DMS 273 (cell line): ENCODE measurements around the gene CFAP251.
"Not testable (repeated sequence)": the region's sequence is repeated elsewhere in the genome, so short reads cannot be mapped to it uniquely, and the experiment has no call there.

Source experiments
- DNase-seq: peaks from one replicate; lab custom pipeline; 2025; ENCODE audit not compliant: unreplicated experiment; lab: John Stamatoyannopoulos, UW

Gene CFAP251

GRCh38 chr12:121908702-121909101, 9.7 kb upstream of the CFAP251 start:
- DNase-seq, result no peak

- no peak for DNase-seq
These were observed 6.4 kb upstream of the CFAP251 start for GRCh38 chr12:121911824-121912585.

- DNase-seq, result no peak
These were observed 2.5 kb upstream of the CFAP251 start for GRCh38 chr12:121915841-121916321.

GRCh38 chr12:121916719-121917118, 1.7 kb upstream of the CFAP251 start:
- DNase-seq, result no peak

- DNase-seq, result peak; percentile 40
These were observed 267 bp downstream of the CFAP251 start for GRCh38 chr12:121918679-121919038.

GRCh38 chr12:121921066-121921465, 2.7 kb downstream of the CFAP251 start:
- no peak for DNase-seq

- peak; percentile 36 for DNase-seq
These were observed 6.9 kb downstream of the CFAP251 start for GRCh38 chr12:121925358-121925695.

- DNase-seq, result no peak
These were observed 8.7 kb downstream of the CFAP251 start for GRCh38 chr12:121926874-121927706.

- DNase-seq, result no peak
These were observed 9.4 kb downstream of the CFAP251 start for GRCh38 chr12:121927813-121928212.

GRCh38 chr12:121929545-121929944, 11.2 kb downstream of the CFAP251 start:
- DNase-seq, result not testable (repeated sequence)

- DNase-seq, result no peak
These were observed 12.5 kb downstream of the CFAP251 start for GRCh38 chr12:121930862-121931261.

GRCh38 chr12:121932176-121932536, 13.8 kb downstream of the CFAP251 start:
- no peak for DNase-seq

- DNase-seq, result no peak
These were observed 14.6 kb downstream of the CFAP251 start for GRCh38 chr12:121932914-121933521.

GRCh38 chr12:121933522-121934308, 15.3 kb downstream of the CFAP251 start:
- DNase-seq, result no peak

- DNase-seq, result no peak
These were observed 15.9 kb downstream of the CFAP251 start for GRCh38 chr12:121934309-121934664.

- DNase-seq, result no peak
These were observed 19.3 kb downstream of the CFAP251 start for GRCh38 chr12:121937654-121938053.

- DNase-seq, result no peak
These were observed 20.8 kb downstream of the CFAP251 start for GRCh38 chr12:121939186-121939585.

GRCh38 chr12:121939992-121940766, 21.8 kb downstream of the CFAP251 start:
- no peak for DNase-seq

GRCh38 chr12:121942145-121942718, 23.8 kb downstream of the CFAP251 start:
- no peak for DNase-seq

- no peak for DNase-seq
These were observed 25.5 kb downstream of the CFAP251 start for GRCh38 chr12:121943926-121944325.
